SK-N-SH (cell line): ENCODE measurements around the gene PXDN. TPM values are rescaled to one million over a fixed set of nuclear protein-coding genes. Genes with fewer than 3 reads are reported as not detected.

Experiments
- CTCF ChIA-PET: fragments of 300-600, 350-600 bp; formaldehyde crosslinking; extraction: SDS; loops from one replicate; lab custom pipeline; 2021; lab: Yijun Ruan, JAX
- POLR2A ChIA-PET: fragments of 350-600 bp; sonication (Branson Sonifier 250); formaldehyde crosslinking; extraction: SDS; loops from one replicate; lab custom pipeline; 2020; ENCODE audit warnings: antibody characterized with exemption, inconsistent platforms; lab: Yijun Ruan, JAX
- DNase-seq: peaks from one replicate; pipeline ENCODE4 v3.0.0; 2012
- H2AFZ ChIP-seq: fragments of 200-600 bp; sonication (generic); 2 replicates; pipeline ENCODE4 v1.8.1; 2016; ENCODE audit warnings: antibody characterized with exemption, mild to moderate bottlenecking, low read depth
- H3F3A ChIP-seq: fragments of 200-600 bp; sonication (generic); replicated peaks from 2 replicates; pipeline ENCODE3; 2016; ENCODE audit warnings: antibody characterized with exemption, mild to moderate bottlenecking; ENCODE audit not compliant: insufficient read depth
- H3K27ac ChIP-seq, 2 experiments: fragments of 200-500 bp in 1 of 2; fragments of 200-600 bp in 1 of 2; sonication (Bioruptor generic) in 1 of 2; sonication (generic), shearing (Covaris generic) in 1 of 2; 2 replicates each; pipeline versions ENCODE4 v1.5.1 to v1.6.1; 2014 to 2016; ENCODE audit warnings: low read depth in 2 of 2, inconsistent platforms in 1 of 2, low read length in 1 of 2, mild to moderate bottlenecking in 1 of 2, mixed read lengths in 1 of 2
- H3K27me3 ChIP-seq: fragments of 200-600 bp; sonication (generic), shearing (Covaris generic); 2 replicates; pipeline ENCODE4 v1.6.1; 2016; ENCODE audit warnings: mixed run types; ENCODE audit not compliant: insufficient read depth
- H3K36me3 ChIP-seq, 2 experiments: fragments of 200-500 bp in 1 of 2; fragments of 200-600 bp in 1 of 2; sonication (Bioruptor generic) in 1 of 2; sonication (generic) in 1 of 2; replicated peaks in 1 of 2; 2 replicates each; pipeline versions ENCODE3 to v1.5.1; 2014 to 2016; ENCODE audit warnings: low read length in 1 of 2, mild to moderate bottlenecking in 1 of 2; ENCODE audit not compliant: insufficient read depth in 2 of 2, control insufficient read depth in 1 of 2
- H3K4me1 ChIP-seq, 2 experiments: fragments of 200-500 bp in 1 of 2; fragments of 200-600 bp in 1 of 2; sonication (Bioruptor generic) in 1 of 2; sonication (generic), shearing (Covaris generic) in 1 of 2; 2 replicates each; pipeline versions ENCODE4 v1.5.1 to v1.6.1; 2014 to 2016; ENCODE audit warnings: low read depth in 1 of 2, low read length in 1 of 2, mixed run types in 1 of 2; ENCODE audit not compliant: insufficient read depth in 2 of 2, control insufficient read depth in 1 of 2
- H3K4me2 ChIP-seq: fragments of 200-600 bp; sonication (generic), shearing (Covaris generic); 2 replicates; pipeline ENCODE4 v1.6.1; 2017; ENCODE audit warnings: mixed run types
- H3K4me3 ChIP-seq, 2 experiments: fragments of 200-500 bp in 1 of 2; fragments of 200-600 bp in 1 of 2; sonication (Bioruptor generic) in 1 of 2; sonication (generic), shearing (Covaris generic) in 1 of 2; 2 replicates each; pipeline versions ENCODE4 v1.5.1 to v1.8.1; 2014 to 2016; ENCODE audit warnings: low read depth in 2 of 2, inconsistent platforms in 1 of 2, low read length in 1 of 2, mild to moderate bottlenecking in 1 of 2, mixed read lengths in 1 of 2, moderate library complexity in 1 of 2
- H3K79me2 ChIP-seq: fragments of 200-600 bp; sonication (generic); 2 replicates; pipeline ENCODE4 v1.8.1; 2017; ENCODE audit warnings: mild to moderate bottlenecking; ENCODE audit not compliant: insufficient read depth
- H3K9ac ChIP-seq: fragments of 200-600 bp; sonication (generic); 2 replicates; pipeline ENCODE4 v1.6.1; 2017; ENCODE audit warnings: mixed run types
- H3K9me2 ChIP-seq: fragments of 200-600 bp; sonication (generic); 2 replicates; pipeline ENCODE4 v1.6.1; 2017; ENCODE audit warnings: mixed run types
- H3K9me3 ChIP-seq: fragments of 200-600 bp; sonication (generic); 2 replicates; pipeline ENCODE4 v1.6.1; 2017; ENCODE audit warnings: mixed run types, mild to moderate bottlenecking, moderate library complexity
- H4K20me1 ChIP-seq: fragments of 200-600 bp; sonication (generic); 2 replicates; pipeline ENCODE4 v1.6.1; 2017; ENCODE audit warnings: mild to moderate bottlenecking, mixed run types; ENCODE audit not compliant: insufficient read depth
- CHD2 ChIP-seq: fragments of 150-350 bp; IDR thresholded peaks from 2 replicates; pipeline ENCODE4 v1.6.1; 2018; ENCODE audit warnings: low read length; ENCODE audit not compliant: partially characterized antibody
- ELF1 ChIP-seq: IDR thresholded peaks from 2 replicates; pipeline ENCODE4 v1.4.0; 2012
- FOSL2 ChIP-seq: IDR thresholded peaks from 2 replicates; pipeline ENCODE4 v1.4.0; 2012; ENCODE audit warnings: low read depth, mild to moderate bottlenecking, moderate library complexity, borderline replicate concordance
- FOXM1 ChIP-seq: IDR thresholded peaks from 2 replicates; pipeline ENCODE4 v1.4.0; 2012; ENCODE audit warnings: low read depth, mild to moderate bottlenecking
- NFIC ChIP-seq: IDR thresholded peaks from 2 replicates; pipeline ENCODE4 v1.4.0; 2012; ENCODE audit warnings: borderline replicate concordance
- NRF1 ChIP-seq: IDR thresholded peaks from 2 replicates; pipeline ENCODE4 v1.6.1; 2012; ENCODE audit warnings: low read depth, mild to moderate bottlenecking, low read length
- POLR2AphosphoS5 ChIP-seq: IDR thresholded peaks from 2 replicates; pipeline ENCODE4 v1.6.1; 2012; ENCODE audit warnings: low read depth, low read length
- RAD21 ChIP-seq: IDR thresholded peaks from 2 replicates; pipeline ENCODE4 v1.6.1; 2012; ENCODE audit warnings: mild to moderate bottlenecking, low read length
- RCOR1 ChIP-seq: fragments of 150-350 bp; IDR thresholded peaks from 2 replicates; pipeline ENCODE4 v1.6.1; 2017; ENCODE audit warnings: antibody characterized with exemption, low read length
- RFX5 ChIP-seq: IDR thresholded peaks from 2 replicates; pipeline ENCODE4 v1.6.1; 2012; ENCODE audit warnings: mild to moderate bottlenecking, improper control_type of control experiment, low read length
- SIN3A ChIP-seq: IDR thresholded peaks from 2 replicates; pipeline ENCODE4 v1.6.1; 2012; ENCODE audit warnings: low read depth, mild to moderate bottlenecking, low read length, moderate library complexity, borderline replicate concordance
- SMC3 ChIP-seq: IDR thresholded peaks from 2 replicates; pipeline ENCODE4 v1.6.1; 2012; ENCODE audit warnings: low read depth, low read length, improper control_type of control experiment
- TCF12 ChIP-seq: IDR thresholded peaks from 2 replicates; pipeline ENCODE4 v1.4.0; 2012
- TEAD4 ChIP-seq: IDR thresholded peaks from 2 replicates; pipeline ENCODE4 v1.4.0; 2012; ENCODE audit warnings: mild to moderate bottlenecking, borderline replicate concordance; ENCODE audit not compliant: insufficient read depth
- WGBS: methylation state at CpG from one replicate; pipeline ENCODE4 v1.1.6; 2017; ENCODE audit warnings: low lambda C conversion rate; 5-methylcytosine and 5-hydroxymethylcytosine counted together
- polyA plus RNA-seq, 3 experiments: library from polyadenylated mRNA; depleted of rRNA; stranded (reverse); fragments of >200 nt; gene quantifications; 2 replicates each; pipeline ENCODE4 v1.2.3, GENCODE V29; 2012
- TF ChIP-seq, protein P1 (sequence below): IDR thresholded peaks from 2 replicates; pipeline ENCODE4; 2012
- TF ChIP-seq, protein P2 (sequence below): IDR thresholded peaks from 2 replicates; pipeline ENCODE4 v1.4.0; 2012; ENCODE audit warnings: low read depth
- TF ChIP-seq, protein P3 (sequence below): IDR thresholded peaks from 2 replicates; pipeline ENCODE4 v1.6.1; 2012; ENCODE audit warnings: mild to moderate bottlenecking, low read depth, low read length, moderate library complexity

The PXDN gene
- polyA plus RNA-seq, 1 of the 3 experiments (the other 2 are of a cell fraction): 146 TPM

DNA sequence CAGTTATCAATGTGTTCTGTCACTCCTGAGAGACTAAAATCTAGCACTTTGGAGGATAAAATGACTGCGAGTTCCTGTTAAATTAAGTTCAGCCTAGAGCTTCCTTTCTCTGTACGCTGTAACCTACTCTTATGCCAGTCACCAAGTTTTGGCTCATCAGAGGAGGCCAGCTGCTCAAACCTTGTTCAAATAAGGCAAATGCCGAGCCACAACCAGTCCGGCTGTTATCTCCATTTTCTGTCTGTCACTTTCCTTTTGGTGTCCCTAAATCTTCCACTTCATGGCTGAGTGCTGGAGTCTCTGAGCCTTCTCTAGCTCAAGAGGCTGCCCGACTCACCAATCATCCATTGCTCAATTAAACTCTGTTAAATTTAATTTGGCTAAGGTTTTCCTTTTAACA, 33.5 kb upstream of the PXDN start:
- H3K4me3 ChIP-seq: no peak overlapping the region
- no peak overlapping the region for H3K27ac ChIP-seq
- no peak overlapping the region for H3K9ac ChIP-seq
- H3K79me2 ChIP-seq: no peaks in the 10 kb centered on the region
- H2AFZ ChIP-seq: no peak overlapping the region
- H3K27me3 ChIP-seq: 0 out of 2 replicates have a peak, but pooled peaks cover 4% of the 10 kb centered on the region
- no peaks in the 10 kb centered on the region for H3K36me3 ChIP-seq
- H3K9me2 ChIP-seq: no peaks in the 10 kb centered on the region
- H3K9me3 ChIP-seq: no peaks in the 10 kb centered on the region
- H3K4me2 ChIP-seq: no peak overlapping the region
- POLR2A ChIA-PET: no interaction called here
- 59% methylated on average over 5 of the region's 5 CpGs for WGBS
- TF ChIP-seq, protein P1, sequence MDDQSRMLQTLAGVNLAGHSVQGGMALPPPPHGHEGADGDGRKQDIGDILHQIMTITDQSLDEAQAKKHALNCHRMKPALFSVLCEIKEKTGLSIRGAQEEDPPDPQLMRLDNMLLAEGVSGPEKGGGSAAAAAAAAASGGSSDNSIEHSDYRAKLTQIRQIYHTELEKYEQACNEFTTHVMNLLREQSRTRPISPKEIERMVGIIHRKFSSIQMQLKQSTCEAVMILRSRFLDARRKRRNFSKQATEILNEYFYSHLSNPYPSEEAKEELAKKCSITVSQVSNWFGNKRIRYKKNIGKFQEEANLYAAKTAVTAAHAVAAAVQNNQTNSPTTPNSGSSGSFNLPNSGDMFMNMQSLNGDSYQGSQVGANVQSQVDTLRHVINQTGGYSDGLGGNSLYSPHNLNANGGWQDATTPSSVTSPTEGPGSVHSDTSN: no peak
- no peak for TF ChIP-seq TCF12
- no peak for TF ChIP-seq FOXM1
- TF ChIP-seq RFX5: no peak
- no peak for TF ChIP-seq NRF1
- TF ChIP-seq, protein P2, sequence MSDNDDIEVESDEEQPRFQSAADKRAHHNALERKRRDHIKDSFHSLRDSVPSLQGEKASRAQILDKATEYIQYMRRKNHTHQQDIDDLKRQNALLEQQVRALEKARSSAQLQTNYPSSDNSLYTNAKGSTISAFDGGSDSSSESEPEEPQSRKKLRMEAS: no peak
- TF ChIP-seq, protein P3, sequence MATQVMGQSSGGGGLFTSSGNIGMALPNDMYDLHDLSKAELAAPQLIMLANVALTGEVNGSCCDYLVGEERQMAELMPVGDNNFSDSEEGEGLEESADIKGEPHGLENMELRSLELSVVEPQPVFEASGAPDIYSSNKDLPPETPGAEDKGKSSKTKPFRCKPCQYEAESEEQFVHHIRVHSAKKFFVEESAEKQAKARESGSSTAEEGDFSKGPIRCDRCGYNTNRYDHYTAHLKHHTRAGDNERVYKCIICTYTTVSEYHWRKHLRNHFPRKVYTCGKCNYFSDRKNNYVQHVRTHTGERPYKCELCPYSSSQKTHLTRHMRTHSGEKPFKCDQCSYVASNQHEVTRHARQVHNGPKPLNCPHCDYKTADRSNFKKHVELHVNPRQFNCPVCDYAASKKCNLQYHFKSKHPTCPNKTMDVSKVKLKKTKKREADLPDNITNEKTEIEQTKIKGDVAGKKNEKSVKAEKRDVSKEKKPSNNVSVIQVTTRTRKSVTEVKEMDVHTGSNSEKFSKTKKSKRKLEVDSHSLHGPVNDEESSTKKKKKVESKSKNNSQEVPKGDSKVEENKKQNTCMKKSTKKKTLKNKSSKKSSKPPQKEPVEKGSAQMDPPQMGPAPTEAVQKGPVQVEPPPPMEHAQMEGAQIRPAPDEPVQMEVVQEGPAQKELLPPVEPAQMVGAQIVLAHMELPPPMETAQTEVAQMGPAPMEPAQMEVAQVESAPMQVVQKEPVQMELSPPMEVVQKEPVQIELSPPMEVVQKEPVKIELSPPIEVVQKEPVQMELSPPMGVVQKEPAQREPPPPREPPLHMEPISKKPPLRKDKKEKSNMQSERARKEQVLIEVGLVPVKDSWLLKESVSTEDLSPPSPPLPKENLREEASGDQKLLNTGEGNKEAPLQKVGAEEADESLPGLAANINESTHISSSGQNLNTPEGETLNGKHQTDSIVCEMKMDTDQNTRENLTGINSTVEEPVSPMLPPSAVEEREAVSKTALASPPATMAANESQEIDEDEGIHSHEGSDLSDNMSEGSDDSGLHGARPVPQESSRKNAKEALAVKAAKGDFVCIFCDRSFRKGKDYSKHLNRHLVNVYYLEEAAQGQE: no peak
- no peak for TF ChIP-seq POLR2AphosphoS5
- TF ChIP-seq TEAD4: no peak
- no peak for TF ChIP-seq RAD21
- TF ChIP-seq, all 33 proteins: peak for 0
- Histone ChIP-seq H3F3A (no peaks in the 10 kb centered on the region), H3K4me1 (no peaks in the 10 kb centered on the region; a peak in 1 of 4 replicates), H4K20me1 (no peaks in the 10 kb centered on the region)
- no peak for DNase-seq
- CTCF ChIA-PET: interaction anchor here (0.6 to 2.2 kb wide), 7 partner anchors 8 to 228 kb away, joined by 3 to 21 read pairs (median 4); no protein-coding TSS in a partner anchor

DNA sequence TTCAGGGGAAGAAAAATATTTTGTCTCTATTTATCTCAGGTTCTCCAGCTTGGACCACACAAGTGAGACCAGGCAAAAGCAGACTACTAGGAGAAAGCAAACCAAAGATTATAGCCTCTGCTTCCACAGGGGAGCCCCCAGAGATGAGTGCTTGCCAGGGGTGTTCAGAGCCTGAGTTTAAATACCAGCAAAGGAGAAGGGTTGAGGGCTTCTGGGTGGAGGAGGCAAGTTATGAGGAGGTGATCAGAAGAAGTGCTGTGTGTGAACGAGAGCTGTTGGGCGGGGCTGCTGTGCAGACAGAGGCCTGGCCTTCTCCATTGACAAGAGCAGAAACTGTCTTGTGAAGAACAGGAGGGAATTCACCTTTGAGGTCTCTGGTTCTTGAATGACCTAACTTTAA, 32.8 kb upstream of the PXDN start:
- Histone ChIP-seq H3K4me3 (no peak overlapping the region), H3K9me3 (no peaks in the 10 kb centered on the region), H2AFZ (no peak overlapping the region), H3K4me2 (no peak overlapping the region), H3K4me1 (no peaks in the 10 kb centered on the region; a peak in 1 of 4 replicates), H3K9me2 (no peaks in the 10 kb centered on the region), H3K27ac (no peak overlapping the region), H3K36me3 (no peaks in the 10 kb centered on the region), H3F3A (no peaks in the 10 kb centered on the region), H3K79me2 (no peaks in the 10 kb centered on the region), H3K9ac (no peak overlapping the region), H3K27me3 (no peaks in the 10 kb centered on the region), H4K20me1 (no peaks in the 10 kb centered on the region)
- ChIA-PET CTCF (interaction anchor here (0.6 to 1.8 kb wide), 7 partner anchors 11 to 227 kb away, joined by 3 to 10 read pairs (median 4); no protein-coding TSS in a partner anchor), POLR2A (no interaction called here)
- TF ChIP-seq SIN3A: no peak
- TF ChIP-seq CHD2: no peak
- no peak for TF ChIP-seq FOSL2
- no peak for TF ChIP-seq RCOR1
- no peak for TF ChIP-seq NFIC
- TF ChIP-seq SMC3: no peak
- TF ChIP-seq ELF1: no peak
- DNase-seq: no peak
- WGBS: 63% methylated on average over 2 of the region's 2 CpGs
